Smooth muscle cell (in vitro differentiated cells): ENCODE measurements around the gene CD99. TPM values are rescaled to one million over a fixed set of nuclear protein-coding genes. Genes with fewer than 3 reads are reported as not detected.

Source experiments
- DNase-seq: peaks from one replicate; lab custom pipeline; 2025; ENCODE audit not compliant: unreplicated experiment; lab: John Stamatoyannopoulos, UW
- H2AFZ ChIP-seq: fragments of 200-600 bp; sonication (generic); 2 replicates; pipeline ENCODE4 v1.6.0; 2016; ENCODE audit warnings: antibody characterized with exemption, low read depth, mild to moderate bottlenecking
- H3F3A ChIP-seq: fragments of 200-600 bp; sonication (generic); 2 replicates; pipeline ENCODE4 v1.6.0; 2017; ENCODE audit warnings: antibody characterized with exemption, low read depth
- H3K27ac ChIP-seq: fragments of 200-600 bp; sonication (generic); 2 replicates; pipeline ENCODE4 v1.5.1; 2016; ENCODE audit warnings: low read depth, mild to moderate bottlenecking
- H3K27me3 ChIP-seq: fragments of 200-600 bp; sonication (generic); 2 replicates; pipeline ENCODE4 v1.6.1; 2016; ENCODE audit warnings: low read depth, mild to moderate bottlenecking
- H3K36me3 ChIP-seq: fragments of 200-600 bp; sonication (generic); 2 replicates; pipeline ENCODE4 v1.5.1; 2016; ENCODE audit warnings: low read depth
- H3K4me1 ChIP-seq: fragments of 200-600 bp; sonication (generic); 2 replicates; pipeline ENCODE4 v1.5.1; 2016; ENCODE audit warnings: low read depth
- H3K4me2 ChIP-seq: fragments of 200-600 bp; sonication (generic); 2 replicates; pipeline ENCODE4 v1.6.0; 2016; ENCODE audit warnings: mild to moderate bottlenecking
- H3K4me3 ChIP-seq: fragments of 200-600 bp; sonication (generic); 2 replicates; pipeline ENCODE4 v1.5.1; 2016; ENCODE audit warnings: mild to moderate bottlenecking
- H3K79me2 ChIP-seq: fragments of 200-600 bp; sonication (generic); 2 replicates; pipeline ENCODE4 v1.6.0; 2016; ENCODE audit warnings: low read depth, mild to moderate bottlenecking
- H3K9ac ChIP-seq: fragments of 200-600 bp; sonication (generic); 2 replicates; pipeline ENCODE4 v1.6.0; 2016; ENCODE audit warnings: low read depth
- H3K9me3 ChIP-seq: fragments of 200-600 bp; sonication (generic); replicated peaks from 2 replicates; pipeline ENCODE4 v1.5.1; 2016; ENCODE audit warnings: low read depth
- H4K20me1 ChIP-seq: fragments of 200-600 bp; sonication (generic); 2 replicates; pipeline ENCODE4 v1.6.0; 2016; ENCODE audit warnings: low read depth
- WGBS: methylation state at CpG from one replicate; pipeline ENCODE4 v1.1.7; 2016; ENCODE audit warnings: low lambda C conversion rate; 5-methylcytosine and 5-hydroxymethylcytosine counted together
- polyA plus RNA-seq: library from polyadenylated mRNA; unstranded; fragments of >200 nt; fragmentation: Nextera tagmentation; extraction: Ambion mirVana; gene quantifications from 2 replicates; pipeline ENCODE4 v1.2.1, GENCODE V29; 2016
- total RNA-seq: library from RNA; depleted of rRNA; stranded (reverse); fragments of >200 nt; gene quantifications from 2 replicates; pipeline ENCODE4 v1.2.3, GENCODE V29; 2014
- TF ChIP-seq, protein P1 (sequence below): fragments of 200-600 bp; sonication (generic); IDR thresholded peaks from 2 replicates; pipeline ENCODE4 v1.5.1; 2017; ENCODE audit warnings: borderline replicate concordance, mild to moderate bottlenecking, antibody characterized with exemption; ENCODE audit not compliant: insufficient read depth, poor library complexity, severe bottlenecking

Gene CD99
- total and polyA plus RNA-seq, 2 experiments from 2014 or later, result 647 to 1,373 TPM

DNA sequence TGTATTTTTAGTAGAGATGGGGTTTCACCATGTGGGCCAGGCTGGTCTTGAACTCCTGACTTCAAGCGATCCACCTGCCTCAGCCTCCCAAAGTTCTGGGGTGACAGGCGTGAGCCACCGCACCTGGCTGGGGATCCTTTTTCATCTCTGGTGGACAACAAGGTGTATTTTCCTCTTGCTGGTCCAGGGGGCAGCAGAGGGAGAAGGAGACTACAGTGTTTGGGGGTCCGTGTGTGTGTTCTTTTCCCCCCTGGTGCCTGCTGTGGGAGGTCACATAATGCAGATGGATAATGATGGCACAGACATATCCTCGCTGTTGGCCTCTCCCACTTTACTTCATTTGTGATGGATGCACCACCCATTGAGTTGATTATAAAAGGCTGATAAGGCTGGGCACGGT is 39.0 kb upstream of the CD99 start:
- Histone ChIP-seq H3K4me2 (no peak overlapping the region), H3K4me3 (no peak overlapping the region), H3K36me3 (no peaks in the 10 kb centered on the region), H4K20me1 (no peaks in the 10 kb centered on the region), H3K9ac (no peak overlapping the region), H2AFZ (no peak overlapping the region), H3K9me3 (no peaks in the 10 kb centered on the region), H3K79me2 (no peaks in the 10 kb centered on the region), H3F3A (no peaks in the 10 kb centered on the region), H3K27me3 (no peaks in the 10 kb centered on the region), H3K4me1 (no peaks in the 10 kb centered on the region), H3K27ac (no peak overlapping the region)
- whole genome bisulfite sequencing, result 94% methylated on average over 6 of the region's 6 CpGs
- TF ChIP-seq, protein P1, sequence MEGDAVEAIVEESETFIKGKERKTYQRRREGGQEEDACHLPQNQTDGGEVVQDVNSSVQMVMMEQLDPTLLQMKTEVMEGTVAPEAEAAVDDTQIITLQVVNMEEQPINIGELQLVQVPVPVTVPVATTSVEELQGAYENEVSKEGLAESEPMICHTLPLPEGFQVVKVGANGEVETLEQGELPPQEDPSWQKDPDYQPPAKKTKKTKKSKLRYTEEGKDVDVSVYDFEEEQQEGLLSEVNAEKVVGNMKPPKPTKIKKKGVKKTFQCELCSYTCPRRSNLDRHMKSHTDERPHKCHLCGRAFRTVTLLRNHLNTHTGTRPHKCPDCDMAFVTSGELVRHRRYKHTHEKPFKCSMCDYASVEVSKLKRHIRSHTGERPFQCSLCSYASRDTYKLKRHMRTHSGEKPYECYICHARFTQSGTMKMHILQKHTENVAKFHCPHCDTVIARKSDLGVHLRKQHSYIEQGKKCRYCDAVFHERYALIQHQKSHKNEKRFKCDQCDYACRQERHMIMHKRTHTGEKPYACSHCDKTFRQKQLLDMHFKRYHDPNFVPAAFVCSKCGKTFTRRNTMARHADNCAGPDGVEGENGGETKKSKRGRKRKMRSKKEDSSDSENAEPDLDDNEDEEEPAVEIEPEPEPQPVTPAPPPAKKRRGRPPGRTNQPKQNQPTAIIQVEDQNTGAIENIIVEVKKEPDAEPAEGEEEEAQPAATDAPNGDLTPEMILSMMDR, result peak; percentile 16
- DNase-seq, result no peak

DNA sequence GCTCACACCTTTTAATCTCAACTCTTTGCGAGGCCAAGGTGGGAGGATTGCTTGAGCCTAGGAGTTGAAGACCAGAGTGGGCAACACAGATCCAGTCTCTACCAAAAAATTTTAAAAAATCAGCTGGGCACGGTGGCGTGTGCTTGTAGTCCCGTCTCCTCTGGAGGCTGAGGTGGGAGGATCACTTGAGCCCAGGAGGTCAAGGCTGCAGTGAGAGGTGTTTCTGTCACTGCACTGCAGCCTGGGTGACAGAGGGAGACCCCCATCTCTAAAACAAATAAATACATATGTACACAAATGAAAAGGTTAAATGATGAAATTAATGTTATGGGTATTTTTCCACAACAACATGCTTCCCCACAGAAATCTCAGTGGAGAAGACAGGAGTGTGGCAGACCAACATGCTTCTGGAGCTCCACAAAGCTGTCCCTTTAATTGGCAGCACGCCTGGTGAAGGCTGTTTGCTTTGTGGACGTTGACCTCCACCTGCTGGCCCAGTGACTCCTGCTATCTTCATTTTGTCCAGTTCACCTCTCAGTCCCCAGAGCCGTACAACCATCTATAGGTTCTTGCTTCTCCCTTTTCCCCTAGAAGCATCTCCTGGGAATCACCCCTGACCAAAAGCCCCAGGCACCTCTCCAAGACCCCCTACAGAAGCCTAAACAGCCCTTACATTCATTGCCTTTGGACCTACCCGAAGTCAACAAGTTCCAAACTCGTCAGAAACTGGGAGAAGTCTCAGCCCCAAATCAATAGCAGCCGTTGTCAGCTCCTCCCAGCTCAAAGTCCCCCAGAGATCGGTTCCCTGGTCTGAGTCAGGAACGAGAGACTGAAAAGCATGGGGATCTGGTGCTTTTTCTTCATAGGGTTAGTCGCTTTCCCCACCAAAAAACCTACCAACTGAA is 36.4 kb upstream of the CD99 start:
- Histone ChIP-seq H3F3A (no peaks in the 10 kb centered on the region), H2AFZ (no peak overlapping the region), H3K4me1 (no peaks in the 10 kb centered on the region), H3K36me3 (no peaks in the 10 kb centered on the region), H3K27ac (no peak overlapping the region), H3K9me3 (no peaks in the 10 kb centered on the region), H4K20me1 (no peaks in the 10 kb centered on the region), H3K4me3 (no peak overlapping the region), H3K9ac (no peak overlapping the region), H3K27me3 (no peaks in the 10 kb centered on the region), H3K79me2 (no peaks in the 10 kb centered on the region), H3K4me2 (no peak overlapping the region)
- TF ChIP-seq, protein P1, result no peak
- DNase-seq, result no peak
- 79% methylated on average over 13 of the region's 13 CpGs for WGBS

DNA sequence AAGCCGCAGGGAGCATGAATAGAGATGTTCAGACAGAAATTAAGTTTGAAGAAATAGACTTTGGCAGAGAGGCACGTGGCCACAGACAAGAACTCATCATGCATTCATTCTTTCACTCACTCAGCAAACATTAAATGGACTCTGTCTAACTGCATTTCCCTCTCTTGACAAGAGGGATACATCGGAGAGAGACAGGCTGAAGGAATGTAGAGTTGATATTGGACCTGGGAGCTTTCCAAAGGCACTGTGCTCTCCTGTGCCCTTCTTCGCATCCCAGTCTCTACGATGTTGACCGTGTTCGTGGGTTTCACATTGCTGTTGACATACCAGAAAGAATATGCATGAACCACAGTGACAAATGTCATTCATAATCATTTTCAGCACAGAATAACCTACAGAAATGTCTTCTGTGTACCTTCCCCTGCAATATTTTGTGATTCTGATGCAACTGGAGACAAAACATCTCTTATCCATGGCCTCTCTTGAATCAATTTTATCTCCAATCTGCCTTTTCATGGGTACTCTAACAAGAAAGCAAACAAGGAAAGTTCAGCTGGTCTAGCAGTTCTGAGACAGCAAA is 34.7 kb upstream of the CD99 start:
- TF ChIP-seq, protein P1, result no peak
- Histone ChIP-seq H3K4me1 (no peaks in the 10 kb centered on the region), H4K20me1 (no peaks in the 10 kb centered on the region), H2AFZ (no peak overlapping the region), H3K27ac (no peak overlapping the region), H3K9me3 (no peaks in the 10 kb centered on the region), H3K4me2 (no peak overlapping the region), H3K4me3 (no peak overlapping the region), H3F3A (no peaks in the 10 kb centered on the region), H3K27me3 (no peaks in the 10 kb centered on the region), H3K36me3 (no peaks in the 10 kb centered on the region), H3K9ac (no peak overlapping the region), H3K79me2 (no peaks in the 10 kb centered on the region)
- WGBS, result 93% methylated on average over 7 of the region's 7 CpGs
- DNase-seq, result no peak
